ENCODE measurements around the gene C12orf56. TPM values are rescaled to one million over a fixed set of nuclear protein-coding genes. Genes with fewer than 3 reads are reported as not detected.

The C12orf56 gene, protein sequence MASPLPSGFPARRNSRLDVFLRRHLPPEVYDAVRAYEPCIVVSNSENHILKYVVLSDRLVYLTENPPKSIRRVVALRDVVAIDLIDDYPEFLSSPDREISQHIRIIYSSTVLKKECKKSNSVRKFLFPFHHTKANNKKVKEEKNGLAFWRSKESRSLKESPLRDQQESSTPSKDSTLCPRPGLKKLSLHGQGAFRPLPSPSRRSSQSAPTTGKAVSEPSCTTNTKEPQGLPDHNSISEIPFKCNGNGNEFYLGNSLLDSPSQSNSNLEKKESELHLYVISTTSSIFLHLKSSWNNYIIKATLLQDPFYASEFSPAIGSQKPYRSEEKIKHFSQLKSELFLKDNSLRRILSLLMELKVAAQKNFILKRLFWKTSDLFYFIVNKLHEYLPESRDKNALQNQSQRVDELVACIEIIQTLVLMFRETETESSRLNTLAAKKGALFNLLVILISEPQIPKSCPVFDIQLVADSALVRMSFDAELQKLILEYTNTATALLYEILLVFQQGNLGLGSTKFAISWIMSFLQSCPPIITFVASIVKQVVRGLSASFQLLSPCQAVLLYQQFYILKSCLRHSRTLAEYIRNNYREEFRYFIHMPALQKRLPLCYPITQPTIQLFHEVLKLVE
- total RNA-seq, result under 0.01 TPM in 1 of 2 replicates, not detected in the other

DNA sequence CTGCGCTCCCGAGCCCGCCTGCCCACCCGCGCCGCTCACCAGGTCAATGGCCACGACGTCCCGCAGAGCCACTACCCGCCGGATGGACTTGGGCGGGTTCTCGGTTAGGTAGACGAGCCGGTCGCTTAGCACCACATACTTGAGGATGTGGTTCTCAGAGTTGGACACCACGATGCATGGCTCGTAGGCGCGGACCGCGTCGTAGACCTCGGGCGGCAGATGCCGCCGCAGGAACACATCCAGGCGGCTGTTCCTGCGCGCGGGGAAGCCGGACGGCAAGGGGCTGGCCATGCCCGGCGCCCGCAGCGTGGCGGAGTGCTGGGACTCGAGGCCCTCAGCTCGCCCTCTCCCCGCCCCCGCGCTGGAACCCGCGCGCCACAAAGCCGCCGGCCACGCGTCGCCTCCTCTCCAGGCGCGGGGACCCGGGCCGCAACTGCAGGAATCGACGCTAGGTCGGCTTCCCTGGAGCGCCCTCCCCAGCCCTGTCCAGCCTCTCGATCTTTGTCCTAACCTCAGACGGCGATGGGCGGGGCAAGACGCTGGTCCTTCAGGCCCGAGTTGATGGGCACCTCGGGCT lies at the start of gene C12orf56:
TSS of gene C12orf56 (minus strand) at position 484 of the 577 bp plus-strand sequence. CDS start at position 291, 193 bp downstream.

DNA sequence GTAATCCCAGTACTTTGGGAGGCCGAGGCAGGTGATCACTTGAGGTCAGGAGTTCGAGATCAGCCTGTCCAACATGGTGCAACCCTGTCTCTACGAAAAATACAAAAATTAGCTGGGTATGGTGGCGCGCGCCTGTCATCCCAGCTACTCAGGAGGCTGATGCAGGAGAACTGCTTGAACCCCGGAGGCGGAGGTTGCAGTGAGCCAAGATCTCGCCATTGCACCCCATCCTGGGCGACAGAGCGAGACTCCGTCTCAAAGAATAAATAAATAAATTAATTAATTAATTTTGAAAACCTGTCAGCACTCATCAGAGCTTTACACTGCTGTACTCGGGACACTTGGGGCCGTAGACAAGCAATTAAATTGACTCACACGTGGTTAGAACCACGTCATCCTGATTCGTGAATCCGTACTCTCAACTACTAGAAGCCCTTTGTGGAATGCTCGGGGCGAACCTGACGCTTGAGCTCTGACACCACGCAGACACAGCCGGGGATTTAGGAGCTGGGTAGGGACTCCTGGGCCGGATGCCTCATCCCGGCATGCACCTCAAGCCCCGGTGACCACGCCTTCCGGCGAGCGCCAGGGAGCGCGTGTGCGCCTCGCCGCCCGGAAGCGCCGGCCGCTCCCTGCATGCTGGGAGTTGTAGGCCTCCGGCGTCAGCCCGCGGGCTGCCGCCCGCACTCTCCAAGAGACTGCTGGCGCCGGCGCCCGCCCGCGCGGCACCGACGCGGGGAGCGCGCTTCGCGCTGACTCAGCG lies 13.3 kb upstream of the C12orf56 start, which contains the start of gene XPOT:
TSS of gene XPOT (plus strand) at position 686 of the 763 bp plus-strand sequence. CDS start 5,644 bp downstream, outside the sequence.

DNA sequence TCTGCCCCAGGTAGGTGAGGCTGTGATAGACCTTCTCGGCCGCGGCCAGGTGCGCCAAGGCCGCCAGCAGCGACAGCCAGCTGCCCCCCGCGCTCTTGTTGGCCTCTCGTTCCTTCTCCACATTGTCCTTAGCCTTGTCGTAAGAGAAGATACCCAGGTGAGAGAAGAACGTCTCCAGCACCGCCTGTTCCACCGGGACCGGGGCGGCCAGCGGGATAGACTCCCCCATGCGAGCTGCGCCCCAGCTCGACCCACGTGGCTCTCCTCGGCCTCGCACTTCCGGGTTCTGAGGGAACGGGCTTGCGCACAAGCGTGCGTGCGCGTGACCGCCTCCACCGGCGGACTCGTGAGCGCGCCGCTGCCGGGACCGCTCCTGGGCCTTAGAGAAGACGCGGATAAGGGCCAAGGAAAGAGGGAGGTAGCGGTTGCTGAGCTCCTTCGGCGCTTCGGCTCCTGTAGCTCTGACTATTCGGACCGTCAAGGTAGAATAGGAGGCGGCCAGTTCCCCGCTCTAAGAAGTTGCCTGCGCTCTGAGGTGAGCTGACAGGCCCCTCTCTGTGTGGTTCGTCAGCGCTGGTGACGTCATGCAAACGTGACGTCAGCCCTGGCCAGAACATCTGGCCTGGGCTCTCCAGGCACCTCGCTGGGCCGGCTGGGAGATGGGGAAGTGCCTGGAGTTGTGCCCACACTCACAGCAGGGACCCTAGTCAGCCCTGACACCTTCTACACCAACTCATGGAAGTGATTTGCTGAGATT lies 168.4 kb downstream of the C12orf56 start, which contains the start of gene KICS2:
TSS of gene KICS2 (minus strand) at position 288 of the 757 bp plus-strand sequence. CDS start at position 229, 59 bp downstream.

Other genes starting within 250 kb of the C12orf56 start
- gene KICS2, start 168.5 kb downstream of the C12orf56 start, total RNA-seq, result 3.5 and 4.6 TPM in 2 replicates
- gene XPOT, start 13.6 kb upstream of the C12orf56 start, total RNA-seq, result 65.9 and 79.9 TPM in 2 replicates
- 11.3 and 11.8 TPM in 2 replicates for gene TBK1, start 61.4 kb upstream of the C12orf56 start, total RNA-seq
- gene RASSF3, start 219.7 kb upstream of the C12orf56 start, total RNA-seq, result 9.2 and 9.8 TPM in 2 replicates